GM19025 (cell line): ENCODE measurements around the gene SCAP.
"Not testable (repeated sequence)": the region's sequence is repeated elsewhere in the genome, so short reads cannot be mapped to it uniquely, and the experiment has no call there.

Experiments used
- ATAC-seq: cut with Tn5 transposase; IDR thresholded peaks from one replicate; pipeline ENCODE4 v1.9.1; 2021; ENCODE audit warnings: mild to moderate bottlenecking, low read depth, moderate library complexity; ENCODE audit not compliant: unreplicated experiment

Gene SCAP

GRCh38 chr3:47475570-47476329 lies at the start of gene SCAP:
Gene SCAP (minus strand): TSS chr3:47475941. CDS start chr3:47442993, 32,948 bp downstream.
- peak; percentile 89 for ATAC-seq

- no peak for ATAC-seq
These were observed 47.8 kb upstream of the SCAP start for GRCh38 chr3:47523310-47524073.

- no peak for ATAC-seq
These were observed 46.6 kb upstream of the SCAP start for GRCh38 chr3:47522082-47522987.

GRCh38 chr3:47520756-47521155 lies 45.0 kb upstream of the SCAP start:
- no peak for ATAC-seq

GRCh38 chr3:47517937-47518336 lies 42.2 kb upstream of the SCAP start:
- ATAC-seq: no peak

- no peak for ATAC-seq
These were observed 40.2 kb upstream of the SCAP start for GRCh38 chr3:47515864-47516319.

GRCh38 chr3:47515100-47515499 lies 39.4 kb upstream of the SCAP start:
- ATAC-seq: no peak

GRCh38 chr3:47513125-47513929 lies 37.6 kb upstream of the SCAP start, which contains the start of gene ELP6:
Gene ELP6 (minus strand): TSS chr3:47513712. CDS start chr3:47513590, 122 bp downstream.
- ATAC-seq: peak; percentile 93

GRCh38 chr3:47512416-47513124 lies 36.8 kb upstream of the SCAP start:
- no peak for ATAC-seq

GRCh38 chr3:47505267-47505666 lies 29.5 kb upstream of the SCAP start:
- not testable (repeated sequence) for ATAC-seq

GRCh38 chr3:47504113-47504512 lies 28.4 kb upstream of the SCAP start:
- ATAC-seq: no peak

- no peak for ATAC-seq
These were observed 27.3 kb upstream of the SCAP start for GRCh38 chr3:47503033-47503432.

GRCh38 chr3:47496892-47497291 lies 21.2 kb upstream of the SCAP start:
- ATAC-seq: no peak

GRCh38 chr3:47495886-47496285 lies 20.1 kb upstream of the SCAP start:
- ATAC-seq: no peak

GRCh38 chr3:47495111-47495510 lies 19.4 kb upstream of the SCAP start:
- ATAC-seq: no peak

- ATAC-seq: no peak
These were observed 16.0 kb upstream of the SCAP start for GRCh38 chr3:47491777-47492176.

- no peak for ATAC-seq
These were observed 15.4 kb upstream of the SCAP start for GRCh38 chr3:47491186-47491585.

GRCh38 chr3:47487265-47487664 lies 11.5 kb upstream of the SCAP start:
- no peak for ATAC-seq

GRCh38 chr3:47485812-47486211 lies 10.1 kb upstream of the SCAP start:
- no peak for ATAC-seq
